Transverse colon (tissue), 4 donors: ENCODE measurements around the gene GDF2. TPM values are rescaled to one million over a fixed set of nuclear protein-coding genes. Genes with fewer than 3 reads are reported as not detected.

Experiments
- DNase-seq: peaks from one replicate; pipeline ENCODE4 v3.0.0-alpha.2; 2019
- H3K27ac ChIP-seq, 4 donors: fragments of 200-600 bp; sonication (generic); 2 replicates each; pipeline ENCODE4 v1.5.1; 2016 to 2018; ENCODE audit warnings: inconsistent platforms in 4 of 4
- H3K27me3 ChIP-seq: fragments of 200-600 bp; sonication (generic); 2 replicates; pipeline ENCODE4 v1.5.1; 2017; ENCODE audit warnings: inconsistent platforms
- H3K36me3 ChIP-seq, 4 donors: fragments of 200-600 bp; sonication (generic); 2 replicates each; pipeline ENCODE4 v1.5.1; 2017 to 2019; ENCODE audit warnings: inconsistent platforms in 4 of 4
- H3K4me1 ChIP-seq, 4 donors: fragments of 200-600 bp; sonication (generic); 2 replicates each; pipeline ENCODE4 v1.5.1; 2017 to 2020; ENCODE audit warnings: inconsistent platforms in 4 of 4
- H3K4me3 ChIP-seq, 4 donors: fragments of 200-600 bp; sonication (generic); 1 replicate in 1 of 4; 2 replicates in 3 of 4; pipeline versions ENCODE4 v1.5.1 to v1.6.1; 2017 to 2019; ENCODE audit warnings: inconsistent platforms in 4 of 4
- H3K9me3 ChIP-seq, 2 donors: fragments of 200-600 bp; sonication (generic); 2 replicates each; pipeline ENCODE4 v1.5.1; 2017 to 2019; ENCODE audit warnings: inconsistent platforms in 2 of 2
- CTCF ChIP-seq, 5 experiments: fragments of 200-600 bp in 3 of 5; fragments of 450-650 bp in 2 of 5; sonication (generic) in 3 of 5; IDR thresholded peaks; 1 replicate in 2 of 5; 2 replicates in 3 of 5; pipeline ENCODE4 v1.5.1; 2016 to 2017; ENCODE audit warnings: antibody characterized with exemption in 5 of 5, inconsistent platforms in 3 of 5, mild to moderate bottlenecking in 2 of 5, moderate library complexity in 1 of 5
- EP300 ChIP-seq: sonication (generic); formaldehyde crosslinking; IDR thresholded peaks from one replicate; pipeline ENCODE4 v1.6.1; 2017; ENCODE audit warnings: antibody characterized with exemption, low read depth
- POLR2A ChIP-seq: fragments of 450-650 bp; IDR thresholded peaks from one replicate; pipeline ENCODE4 v1.6.1; 2016; ENCODE audit warnings: antibody characterized with exemption, mild to moderate bottlenecking, moderate library complexity
- POLR2AphosphoS5 ChIP-seq, 3 donors: sonication (generic); formaldehyde crosslinking; IDR thresholded peaks; one replicate each; pipeline ENCODE4 v1.6.1; 2016; ENCODE audit warnings: antibody characterized with exemption in 3 of 3
- WGBS, 2 donors: methylation state at CpG; one replicate each; pipeline ENCODE4 v1.1.5; 2018; ENCODE audit warnings: low coverage in 1 of 2; 5-methylcytosine and 5-hydroxymethylcytosine counted together
- in situ Hi-C, 4 donors: fragments of 200-750 bp; cut with MboI; loops; one replicate each; pipeline versions ENCODE4 v1.15.0 to v1.15.1; 2017; ENCODE audit warnings: low sequenced_read_pairs in 3 of 4, low pct_ligation_motif_present in 1 of 4, low pct_unique_long_range_greater_than_20kb in 1 of 4
- intact Hi-C: fragments of 100-400 bp; cut with DNase I; formaldehyde crosslinking; loops from one replicate; pipeline ENCODE4 v1.15.1; 2023; ENCODE audit warnings: low total_unique reads
- total RNA-seq, 4 donors: library from RNA; depleted of rRNA; stranded (reverse); fragments of >200 nt; gene quantifications; one replicate each; pipeline ENCODE4 v1.1.0, GENCODE V29; 2016

GDF2 gene
- total RNA-seq, 4 donors from 2014 or later: not detected

- Histone ChIP-seq H3K27ac (peak overlapping the region in 2 of 4 donors; percentile 30 to 45), H3K4me3 (no peak overlapping the region)
- WGBS, 2 donors: 20 to 35% methylated on average over 1 to 10 of the region's 10 CpGs
These were observed 10.9 kb upstream of the GDF2 start for GRCh38 chr10:47311193-47311931.

GRCh38 chr10:47311932-47312662, 10.2 kb upstream of the GDF2 start:
- WGBS, 2 donors: 21% methylated on average over 20 of the region's 20 CpGs; no CpG with 5 or more reads in 1 of the 2 donors
- peak; percentile 85 for DNase-seq
- Histone ChIP-seq H3K27ac (peak overlapping the region in 1 of 4 donors; percentile 45), H3K4me3 (no peak overlapping the region), H3K4me1 (peaks cover 0 to 13% (median 11%) of the 10 kb centered on the region in 4 donors), H3K27me3 (no peaks in the 10 kb centered on the region), H3K36me3 (no peaks in the 10 kb centered on the region), H3K9me3 (no peaks in the 10 kb centered on the region)
- in situ Hi-C loops (loop anchor here in 3 of 4 donors (5.0 to 25.0 kb wide), 3 partner anchors 270 to 287 kb away; no protein-coding TSS in a partner anchor), intact Hi-C loops (loop anchor here (2.0 to 10.0 kb wide), 2 partner anchors 127 to 265 kb away; no protein-coding TSS in a partner anchor)
- TF ChIP-seq POLR2A (no peak), CTCF (IDR thresholded peaks at IDR 0.05) (peak; percentile 73 to 91 (median 86))

More at GRCh38 chr10:47311193-47311931, 10.9 kb upstream of the GDF2 start:
- Histone ChIP-seq H3K27me3 (no peaks in the 10 kb centered on the region), H3K36me3 (no peaks in the 10 kb centered on the region), H3K4me1 (peaks cover 0 to 13% (median 11%) of the 10 kb centered on the region in 4 donors), H3K9me3 (no peaks in the 10 kb centered on the region)
- DNase-seq: peak; percentile 77
- in situ Hi-C loops (loop anchor here in 3 of 4 donors (5.0 to 25.0 kb wide), 3 partner anchors 269 to 287 kb away; no protein-coding TSS in a partner anchor), intact Hi-C loops (loop anchor here (10.0 kb wide), 1 partner anchor 127 kb away; no protein-coding TSS in a partner anchor)
- no peak for TF ChIP-seq POLR2AphosphoS5 (IDR thresholded peaks at IDR 0.05)
- TF ChIP-seq EP300: no peak
- no peak for TF ChIP-seq CTCF (IDR thresholded peaks at IDR 0.05)
- TF ChIP-seq POLR2A: no peak

GRCh38 chr10:47312663-47312995, 9.6 kb upstream of the GDF2 start:
- no peaks in the 10 kb centered on the region for H3K36me3 ChIP-seq
- no peak for TF ChIP-seq CTCF (IDR thresholded peaks at IDR 0.05)
- no peak for TF ChIP-seq POLR2AphosphoS5 (IDR thresholded peaks at IDR 0.05)
- no peak for TF ChIP-seq POLR2A
- TF ChIP-seq EP300: no peak
- no peak for DNase-seq
- intact Hi-C loops (loop anchor here (2.0 to 10.0 kb wide), 2 partner anchors 128 to 266 kb away; no protein-coding TSS in a partner anchor), in situ Hi-C loops (loop anchor here in 3 of 4 donors (5.0 to 25.0 kb wide), 3 partner anchors 270 to 288 kb away; no protein-coding TSS in a partner anchor)
- peaks cover 0 to 13% (median 11%) of the 10 kb centered on the region in 4 donors for H3K4me1 ChIP-seq
- H3K27ac ChIP-seq: no peak overlapping the region
- no peaks in the 10 kb centered on the region for H3K9me3 ChIP-seq
- no peak overlapping the region for H3K4me3 ChIP-seq
- WGBS, 2 donors: 77% methylated on average over 7 of the region's 7 CpGs; no CpG with 5 or more reads in 1 of the 2 donors
- H3K27me3 ChIP-seq: no peaks in the 10 kb centered on the region
